ENCODE measurements around the gene LMNTD1. TPM values are rescaled to one million over a fixed set of nuclear protein-coding genes. Genes with fewer than 3 reads are reported as not detected.

LMNTD1 gene
- total and polyA plus RNA-seq, 9 donors = 0.27 to 23.4 (median 0.46) TPM; not detected in 5

DNA sequence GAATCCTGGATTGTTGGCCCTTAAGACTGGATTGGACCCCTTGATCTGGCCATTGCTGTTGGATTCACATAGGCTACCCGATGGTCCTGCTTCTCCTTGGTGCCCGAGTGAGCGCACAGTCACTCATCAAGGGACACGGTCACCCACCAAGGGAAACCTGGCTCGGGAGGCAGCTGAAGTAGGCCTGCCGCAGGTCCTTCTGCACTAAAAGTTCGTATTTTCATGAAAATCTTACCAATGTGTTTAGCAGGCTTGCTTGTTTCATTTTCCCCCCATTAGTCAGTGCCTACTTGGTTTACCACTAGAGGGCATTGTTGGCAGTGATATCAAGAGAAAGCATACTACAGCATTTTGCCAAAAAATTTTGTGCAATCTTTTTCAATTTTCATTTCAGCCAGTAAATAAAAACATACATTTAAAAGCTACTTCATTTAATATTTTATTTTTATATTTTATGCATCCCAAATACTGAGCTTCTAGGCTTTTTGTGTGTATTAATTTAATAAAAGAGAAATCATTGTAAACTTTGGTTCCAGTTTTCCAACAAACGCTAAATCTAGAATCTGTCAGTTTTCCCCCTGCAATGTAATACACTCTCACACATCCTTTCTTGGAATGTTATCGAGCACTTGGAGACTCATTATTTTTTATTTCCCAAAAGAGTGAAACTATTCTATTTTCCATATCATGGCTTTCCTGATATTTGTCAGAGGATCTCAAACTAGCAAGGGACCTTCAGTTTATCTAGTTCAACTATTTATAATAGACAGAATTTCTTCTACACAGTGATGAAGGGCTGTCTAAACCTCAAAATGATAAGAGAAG lies 116.7 kb downstream of the LMNTD1 start:
- WGBS, 3 donors = 31 to 47% (median 32%) methylated on average over 9 of the region's 9 CpGs
- peak; percentile 8 to 43 (median 32) for DNase-seq
- H3K36me3 ChIP-seq = no peaks in the 10 kb centered on the region
- TF ChIP-seq EP300 (IDR thresholded peaks at IDR 0.05) = no peak
- TF ChIP-seq CTCF (IDR thresholded peaks at IDR 0.05) = peak; percentile 59 to 64 (median 59)
- TF ChIP-seq POLR2A (IDR thresholded peaks at IDR 0.05) = no peak
- H3K27me3 ChIP-seq = no peaks in the 10 kb centered on the region
- no peak overlapping the region for H3K27ac ChIP-seq
- H3K9me3 ChIP-seq = no peaks in the 10 kb centered on the region
- peaks cover 2% of the 10 kb centered on the region for H3K4me1 ChIP-seq (ENCODE audit: insufficient read depth)
- no peak overlapping the region for H3K4me3 ChIP-seq
- intact Hi-C loops (cut with DNase I) = loop anchor here in 3 of 4 donors (10.0 kb wide), 3 partner anchors 588 to 658 kb away; no protein-coding TSS in a partner anchor

DNA sequence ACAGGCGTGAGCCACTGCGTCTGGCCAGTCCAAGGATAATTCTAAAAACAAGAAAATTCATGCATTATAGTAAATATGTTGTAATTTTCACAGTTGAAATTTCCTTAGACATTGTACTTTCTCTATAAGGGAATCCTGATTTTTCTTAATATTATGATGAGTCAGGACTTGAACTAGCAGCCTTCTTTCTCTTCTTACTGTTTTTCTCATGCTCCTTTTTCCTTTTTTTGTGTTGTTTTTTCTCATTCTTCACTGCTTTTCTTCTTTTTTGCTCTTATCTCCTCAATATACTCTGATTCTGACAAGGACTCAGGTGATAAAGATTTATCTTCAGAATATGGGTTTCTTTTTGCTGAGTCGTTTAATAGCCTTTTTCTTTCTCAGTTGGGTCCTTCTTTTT lies 117.7 kb downstream of the LMNTD1 start:
- Histone ChIP-seq H3K4me1 (ENCODE audit: insufficient read depth) (peaks cover 2% of the 10 kb centered on the region), H3K27ac (no peak overlapping the region), H3K4me3 (no peak overlapping the region), H3K27me3 (no peaks in the 10 kb centered on the region), H3K36me3 (no peaks in the 10 kb centered on the region), H3K9me3 (no peaks in the 10 kb centered on the region)
- WGBS, 3 donors = 86 to 91% (median 87%) methylated on average over 3 of the region's 3 CpGs
- intact Hi-C loops (cut with DNase I) = loop anchor here in 3 of 4 donors (10.0 kb wide), 3 partner anchors 589 to 659 kb away; no protein-coding TSS in a partner anchor
- no peak for DNase-seq
- TF ChIP-seq EP300 (IDR thresholded peaks at IDR 0.05) (no peak), CTCF (IDR thresholded peaks at IDR 0.05) (no peak), POLR2A (IDR thresholded peaks at IDR 0.05) (no peak)

GRCh38 chr12:25434515-25434914 lies 118.6 kb downstream of the LMNTD1 start:
- no peak for DNase-seq
- H3K27ac ChIP-seq = no peak overlapping the region
- TF ChIP-seq EP300 (IDR thresholded peaks at IDR 0.05) (no peak), POLR2A (IDR thresholded peaks at IDR 0.05) (no peak), CTCF (IDR thresholded peaks at IDR 0.05) (no peak)
- H3K27me3 ChIP-seq = no peaks in the 10 kb centered on the region
- intact Hi-C loops (cut with DNase I) = loop anchor here in 3 of 4 donors (10.0 kb wide), 3 partner anchors 590 to 660 kb away; no protein-coding TSS in a partner anchor
- no peaks in the 10 kb centered on the region for H3K9me3 ChIP-seq
- 73 to 79% (median 77%) methylated on average over 3 of the region's 3 CpGs for WGBS, 3 donors
- no peak overlapping the region for H3K4me3 ChIP-seq
- H3K4me1 ChIP-seq (ENCODE audit: insufficient read depth) = peaks cover 2% of the 10 kb centered on the region
- H3K36me3 ChIP-seq = no peaks in the 10 kb centered on the region

- H3K4me1 ChIP-seq (ENCODE audit: insufficient read depth) = peaks cover 2% of the 10 kb centered on the region
- TF ChIP-seq CTCF (IDR thresholded peaks at IDR 0.05) = no peak
- TF ChIP-seq POLR2A (IDR thresholded peaks at IDR 0.05) = no peak
- TF ChIP-seq EP300 (IDR thresholded peaks at IDR 0.05) = no peak
- no peak overlapping the region for H3K4me3 ChIP-seq
- DNase-seq = no peak
- WGBS, 3 donors = 7 to 18% (median 15%) methylated on average over 3 of the region's 3 CpGs
- H3K9me3 ChIP-seq = no peaks in the 10 kb centered on the region
- H3K36me3 ChIP-seq = no peaks in the 10 kb centered on the region
- H3K27ac ChIP-seq = no peak overlapping the region
- no peaks in the 10 kb centered on the region for H3K27me3 ChIP-seq
- intact Hi-C loops (cut with DNase I) = loop anchor here in 3 of 4 donors (10.0 kb wide), 3 partner anchors 591 to 661 kb away; no protein-coding TSS in a partner anchor
Measured at GRCh38 chr12:25433581-25434325, 119.3 kb downstream of the LMNTD1 start.
